MCF 10A (cell line): ENCODE data around the gene GDF11. TPM values are rescaled to one million over a fixed set of nuclear protein-coding genes. Genes with fewer than 3 reads are reported as not detected.
A peak's percentile ranks its signal among the peaks of the same experiment; 100 is the strongest.

Source experiments
- BruUV-seq: library from RNA; stranded (reverse); fragments of 400-500 nt; replicated peaks from 2 replicates; lab custom pipeline; 2021; lab: Mats Ljungman, UMichigan
- CTCF ChIA-PET: fragments of 300-600 bp; sonication (Branson Sonifier 250); formaldehyde crosslinking; extraction: SDS; loops from one replicate; lab custom pipeline; 2021; ENCODE audit warnings: antibody characterized with exemption, inconsistent platforms; lab: Yijun Ruan, JAX
- POLR2A ChIA-PET: fragments of 300-600, 350-650 bp; sonication (Branson Sonifier 250); formaldehyde crosslinking; extraction: SDS; loops from one replicate; lab custom pipeline; 2020; ENCODE audit warnings: antibody characterized with exemption, inconsistent platforms; lab: Yijun Ruan, JAX
- DNase-seq: peaks from one replicate; pipeline ENCODE4 v3.0.0-alpha.2; 2018; ENCODE audit not compliant: unreplicated experiment
- H3K27ac Mint-ChIP-seq: one replicate; pipeline ENCODE4 v1.8.0; 2022; ENCODE audit warnings: mild to moderate bottlenecking, low read depth, mixed read lengths; ENCODE audit not compliant: unreplicated experiment
- H3K27me3 Mint-ChIP-seq: one replicate; pipeline ENCODE4 v1.8.0; 2022; ENCODE audit warnings: mixed read lengths; ENCODE audit not compliant: insufficient read depth, unreplicated experiment
- H3K36me3 Mint-ChIP-seq: one replicate; pipeline ENCODE4 v1.8.0; 2022; ENCODE audit warnings: mild to moderate bottlenecking, moderate library complexity, mixed read lengths; ENCODE audit not compliant: insufficient read depth, unreplicated experiment
- H3K4me1 Mint-ChIP-seq: one replicate; pipeline ENCODE4 v1.8.0; 2022; ENCODE audit warnings: mixed read lengths; ENCODE audit not compliant: insufficient read depth, unreplicated experiment
- H3K4me3 Mint-ChIP-seq: one replicate; pipeline ENCODE4 v1.8.0; 2022; ENCODE audit warnings: mild to moderate bottlenecking, moderate library complexity, mixed read lengths; ENCODE audit not compliant: unreplicated experiment
- H3K9me3 Mint-ChIP-seq: one replicate; pipeline ENCODE4 v1.8.0; 2022; ENCODE audit warnings: mixed read lengths; ENCODE audit not compliant: unreplicated experiment
- CTCF ChIP-seq: fragments of 200-600 bp; IDR thresholded peaks from one replicate; pipeline ENCODE4 v1.8.0; 2022; ENCODE audit warnings: antibody characterized with exemption, mild to moderate bottlenecking; ENCODE audit not compliant: unreplicated experiment
- intact Hi-C: fragments of 100-400 bp; cut with micrococcal nuclease; formaldehyde crosslinking; loops from 2 replicates; pipeline ENCODE4 v1.14.1; 2022
- total RNA-seq: library from RNA; stranded (reverse); gene quantifications from 2 replicates; pipeline ENCODE4 v1.2.3, GENCODE V29; 2022

The GDF11 gene
- total RNA-seq, 1 experiment from 2014 or later: 1.9 TPM

DNA sequence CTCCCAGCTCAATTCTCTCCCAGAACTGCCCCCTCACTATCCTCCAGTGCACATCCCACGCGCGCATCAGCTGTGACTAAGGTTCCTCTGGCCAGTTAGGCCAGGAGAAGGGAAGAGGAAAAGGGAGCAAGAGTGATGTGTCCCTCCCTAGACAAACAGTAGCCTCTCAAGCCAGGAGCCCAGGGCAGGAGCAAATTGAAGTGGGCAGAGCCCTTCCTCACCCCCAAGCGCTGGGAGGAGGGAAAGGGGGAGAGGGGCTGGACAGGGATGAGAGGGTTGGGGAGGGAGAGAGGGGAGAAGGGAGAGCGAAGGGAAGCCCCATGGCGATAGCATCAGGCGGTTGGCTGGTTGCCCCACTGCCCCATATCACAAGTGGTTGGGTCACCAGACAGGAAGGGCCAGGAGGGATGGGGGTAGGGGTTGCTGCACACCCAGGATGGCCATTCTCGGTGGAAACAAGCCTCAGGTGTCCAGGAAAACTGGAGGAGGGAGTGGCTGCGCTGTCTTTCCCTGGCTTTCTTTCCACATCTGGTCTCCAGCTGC lies 15.2 kb upstream of the GDF11 start:
- Mint-ChIP-seq H3K27me3 (no peaks in the 10 kb centered on the region), H3K27ac (peak overlapping the region; percentile 66), H3K4me3 (peak overlapping the region; percentile 76), H3K36me3 (peaks cover 48% of the 10 kb centered on the region), H3K4me1 (peaks cover 22% of the 10 kb centered on the region), H3K9me3 (no peaks in the 10 kb centered on the region)
- no TSS peak for BruUV-seq
- no peak for TF ChIP-seq CTCF
- POLR2A ChIA-PET: interaction anchor here (1.5 to 2.4 kb wide), 2 partner anchors 11 to 205 kb away, joined by 5 to 11 read pairs; partner anchors contain the start of gene BLOC1S1
- CTCF ChIA-PET: interaction anchor here (0.7 kb wide), 2 partner anchors 28 to 138 kb away, joined by 3 to 5 read pairs; no protein-coding TSS in a partner anchor
- peak; percentile 43 for DNase-seq
- intact Hi-C loops: loop anchor here (2.0 kb wide), 1 partner anchor 47 kb away; a partner anchor contains a TSS

DNA sequence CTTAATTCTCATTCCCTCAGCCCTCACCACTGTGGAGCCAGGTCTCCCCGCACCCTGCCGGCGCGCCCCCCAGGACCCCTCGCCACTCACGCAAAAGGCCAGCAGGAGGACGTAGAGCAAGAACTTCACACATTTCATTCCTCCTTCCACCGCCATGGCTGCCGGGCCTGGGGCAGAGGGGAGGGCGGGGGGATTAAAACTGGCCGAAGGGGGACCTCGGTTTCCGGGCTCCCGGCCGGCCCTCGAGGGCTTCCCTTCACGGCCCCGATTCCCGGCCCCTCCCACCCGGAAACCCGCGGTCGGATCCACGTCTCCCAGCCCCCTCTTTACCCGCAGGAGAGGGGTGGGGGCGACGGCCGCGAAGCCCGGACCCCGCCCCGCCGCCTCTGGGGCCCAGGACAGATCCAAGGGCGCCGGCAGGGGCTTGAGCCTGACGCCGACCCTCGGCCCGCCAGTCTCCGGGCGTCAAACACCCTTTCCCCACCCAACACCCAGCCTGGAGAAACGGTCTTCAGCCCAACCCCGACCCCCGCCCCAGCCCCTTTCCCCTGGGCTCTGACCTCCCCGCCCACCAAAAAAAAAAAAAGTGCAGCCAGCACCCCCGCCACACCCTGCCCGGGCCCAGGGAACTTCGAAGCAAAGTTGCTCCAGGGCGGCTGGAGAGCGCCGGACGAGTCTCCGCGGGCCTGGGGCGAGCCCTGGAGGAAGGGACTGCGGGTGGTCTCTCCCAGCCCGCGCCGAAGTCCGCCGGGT lies 14.6 kb upstream of the GDF11 start:
- no peaks in the 10 kb centered on the region for H3K27me3 Mint-ChIP-seq
- H3K4me3 Mint-ChIP-seq: peak overlapping the region; percentile 76
- ChIA-PET CTCF (interaction anchor here (0.7 to 2.8 kb wide), 2 partner anchors 12 to 137 kb away, joined by 3 to 40 read pairs; no protein-coding TSS in a partner anchor), POLR2A (interaction anchor here (1.0 to 3.1 kb wide), 14 partner anchors 11 to 1403 kb away, joined by 3 to 41 read pairs (median 8); partner anchors contain the start of genes BLOC1S1, COPZ1, ORMDL2 and PYM1)
- peaks cover 47% of the 10 kb centered on the region for H3K36me3 Mint-ChIP-seq
- peak overlapping the region; percentile 82 for H3K27ac Mint-ChIP-seq
- no TSS peak for BruUV-seq
- peak; percentile 62 for DNase-seq
- peaks cover 22% of the 10 kb centered on the region for H3K4me1 Mint-ChIP-seq
- intact Hi-C loops: loop anchor here (2.0 kb wide), 1 partner anchor 48 kb away; a partner anchor contains a TSS
- no peaks in the 10 kb centered on the region for H3K9me3 Mint-ChIP-seq
- TF ChIP-seq CTCF: no peak

GRCh38 chr12:55728939-55729818 lies 13.7 kb upstream of the GDF11 start, which contains the start of gene CD63:
CD63 (minus strand) TSS chr12:55729009; CDS start chr12:55728341, 668 bp downstream.
- Mint-ChIP-seq H3K27ac (peak within 1 kb of the TSS; percentile 82), H3K36me3 (peaks cover 41% of the 10 kb centered on the region), H3K4me1 (peaks cover 22% of the 10 kb centered on the region), H3K4me3 (peak within 1 kb of the TSS; percentile 76), H3K9me3 (no peaks in the 10 kb centered on the region), H3K27me3 (no peaks in the 10 kb centered on the region)
- DNase-seq: peak; percentile 93
- BruUV-seq: TSS peak; percentile 69
- ChIA-PET CTCF (interaction anchor here (0.5 to 2.8 kb wide), 9 partner anchors 8 to 267 kb away, joined by 3 to 40 read pairs (median 3); partner anchors contain the start of gene BLOC1S1), POLR2A (interaction anchor here (0.7 to 3.1 kb wide), 23 partner anchors 9 to 1404 kb away, joined by 3 to 41 read pairs (median 5); partner anchors contain the start of genes BLOC1S1, COPZ1, DNAJC14 and ORMDL2)
- no peak for TF ChIP-seq CTCF
- intact Hi-C loops: loop anchor here (2.0 kb wide), 1 partner anchor 48 kb away; a partner anchor contains a TSS
